ENCODE measurements around the gene CAPN8.

- no peak for TF ChIP-seq CTCF (conservative IDR thresholded peaks at IDR 0.05)
- TF ChIP-seq EZH2 (IDR thresholded peaks at IDR 0.05; ENCODE audit: low read depth): no peak
Observed at GRCh38 chr1:223525957-223526356, 139.5 kb downstream of the CAPN8 start.

Measured in PC-9 (cell line).